PFSK-1 (cell line): ENCODE data around the gene DAPK1.

ENCODE experiments used
- FOXP2 ChIP-seq: optimal IDR thresholded peaks from 2 replicates; pipeline ENCODE3; 2011; ENCODE audit warnings: borderline replicate concordance, control low read depth, inconsistent platforms; ENCODE audit not compliant: insufficient read depth; ENCODE audit errors: extremely low read length, extremely low read depth
- POLR2AphosphoS5 ChIP-seq: IDR thresholded peaks from 2 replicates; pipeline ENCODE4 v1.6.1; 2012; ENCODE audit warnings: low read depth, mild to moderate bottlenecking, control low read depth, low read length, moderate library complexity
- SIN3A ChIP-seq: IDR thresholded peaks from 2 replicates; pipeline ENCODE4 v1.6.1; 2012; ENCODE audit warnings: mild to moderate bottlenecking, low read length, moderate library complexity, borderline replicate concordance; ENCODE audit not compliant: insufficient read depth
- TAF1 ChIP-seq: IDR thresholded peaks from 2 replicates; pipeline ENCODE4 v1.6.1; 2012; ENCODE audit warnings: low read length, control low read depth, borderline replicate concordance; ENCODE audit not compliant: insufficient read depth
- TF ChIP-seq, protein P1 (sequence below), 2 experiments: IDR thresholded peaks; 2 replicates each; pipeline versions ENCODE4 v1.6.1 to v1.8.0; 2011 to 2012; ENCODE audit warnings: low read depth in 2 of 2, low read length in 2 of 2, control low read depth in 1 of 2, inconsistent platforms in 1 of 2, mild to moderate bottlenecking in 1 of 2, moderate library complexity in 1 of 2; ENCODE audit not compliant: insufficient read depth in 1 of 2

DAPK1 gene

DNA sequence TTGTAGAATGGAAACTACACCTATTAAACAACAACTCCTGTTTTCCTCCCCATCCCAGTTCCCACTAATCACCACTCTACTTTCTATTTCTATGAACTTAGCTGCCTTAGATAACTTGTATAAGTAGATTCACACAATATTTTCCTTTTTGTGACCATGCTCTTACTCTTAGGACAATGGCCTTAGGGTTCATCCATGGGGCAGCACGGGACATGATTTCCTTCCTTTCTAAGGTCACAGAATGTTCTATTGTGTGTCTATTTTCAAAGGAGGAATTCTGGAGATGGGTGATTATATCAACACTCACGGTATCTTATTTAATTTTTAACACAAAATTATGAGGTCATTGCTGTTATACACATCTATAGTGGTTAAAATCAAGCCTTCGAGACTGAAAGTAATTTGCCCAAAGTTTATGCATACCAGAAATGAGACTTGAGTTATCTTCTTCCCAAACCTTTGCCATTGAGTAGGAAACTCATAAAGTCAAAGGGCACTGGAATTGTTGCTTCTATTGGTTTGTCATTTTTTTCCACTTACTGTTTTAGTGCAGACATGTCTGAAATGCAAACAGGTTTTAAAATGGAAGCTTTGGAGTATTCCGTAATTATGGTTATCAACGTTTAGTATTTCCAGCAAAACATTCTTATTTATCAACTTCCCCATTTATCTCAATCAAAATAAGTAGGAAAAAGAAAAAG is 251.8 kb downstream of the DAPK1 start:
- TF ChIP-seq FOXP2 (no peak), POLR2AphosphoS5 (no peak), SIN3A (no peak), TAF1 (no peak)
- TF ChIP-seq, protein P1, sequence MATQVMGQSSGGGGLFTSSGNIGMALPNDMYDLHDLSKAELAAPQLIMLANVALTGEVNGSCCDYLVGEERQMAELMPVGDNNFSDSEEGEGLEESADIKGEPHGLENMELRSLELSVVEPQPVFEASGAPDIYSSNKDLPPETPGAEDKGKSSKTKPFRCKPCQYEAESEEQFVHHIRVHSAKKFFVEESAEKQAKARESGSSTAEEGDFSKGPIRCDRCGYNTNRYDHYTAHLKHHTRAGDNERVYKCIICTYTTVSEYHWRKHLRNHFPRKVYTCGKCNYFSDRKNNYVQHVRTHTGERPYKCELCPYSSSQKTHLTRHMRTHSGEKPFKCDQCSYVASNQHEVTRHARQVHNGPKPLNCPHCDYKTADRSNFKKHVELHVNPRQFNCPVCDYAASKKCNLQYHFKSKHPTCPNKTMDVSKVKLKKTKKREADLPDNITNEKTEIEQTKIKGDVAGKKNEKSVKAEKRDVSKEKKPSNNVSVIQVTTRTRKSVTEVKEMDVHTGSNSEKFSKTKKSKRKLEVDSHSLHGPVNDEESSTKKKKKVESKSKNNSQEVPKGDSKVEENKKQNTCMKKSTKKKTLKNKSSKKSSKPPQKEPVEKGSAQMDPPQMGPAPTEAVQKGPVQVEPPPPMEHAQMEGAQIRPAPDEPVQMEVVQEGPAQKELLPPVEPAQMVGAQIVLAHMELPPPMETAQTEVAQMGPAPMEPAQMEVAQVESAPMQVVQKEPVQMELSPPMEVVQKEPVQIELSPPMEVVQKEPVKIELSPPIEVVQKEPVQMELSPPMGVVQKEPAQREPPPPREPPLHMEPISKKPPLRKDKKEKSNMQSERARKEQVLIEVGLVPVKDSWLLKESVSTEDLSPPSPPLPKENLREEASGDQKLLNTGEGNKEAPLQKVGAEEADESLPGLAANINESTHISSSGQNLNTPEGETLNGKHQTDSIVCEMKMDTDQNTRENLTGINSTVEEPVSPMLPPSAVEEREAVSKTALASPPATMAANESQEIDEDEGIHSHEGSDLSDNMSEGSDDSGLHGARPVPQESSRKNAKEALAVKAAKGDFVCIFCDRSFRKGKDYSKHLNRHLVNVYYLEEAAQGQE (IDR thresholded peaks at IDR 0.05; ENCODE audit: insufficient read depth in 1 of 2, low read depth in 2 of 2, low read length in 2 of 2) = no peak

GRCh38 chr9:87750726-87751125 is 253.1 kb downstream of the DAPK1 start:
- TF ChIP-seq FOXP2 = no peak

DNA sequence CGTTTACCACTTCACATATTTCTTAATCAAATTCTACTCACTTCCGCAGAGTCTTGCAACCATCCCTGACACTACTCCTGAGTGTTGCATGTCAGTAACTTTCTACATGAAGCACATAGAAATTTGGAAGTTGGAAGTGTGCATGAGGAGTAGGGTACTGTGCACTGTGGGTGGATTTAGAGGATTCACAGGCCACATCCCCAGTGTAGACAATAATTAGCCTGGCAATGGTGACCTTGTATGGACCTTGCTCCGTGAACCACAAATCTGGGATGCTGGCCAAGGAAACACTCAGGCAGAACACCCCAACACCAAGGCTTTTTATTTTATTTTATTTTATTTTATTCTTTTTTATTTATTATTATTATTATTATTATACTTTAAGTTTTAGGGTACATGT is 253.8 kb downstream of the DAPK1 start:
- TF ChIP-seq, protein P1 (IDR thresholded peaks at IDR 0.05; ENCODE audit: insufficient read depth in 1 of 2, low read depth in 2 of 2, low read length in 2 of 2) = no peak

- TF ChIP-seq TAF1 = no peak
- TF ChIP-seq, protein P1 (IDR thresholded peaks at IDR 0.05; ENCODE audit: insufficient read depth in 1 of 2, low read depth in 2 of 2, low read length in 2 of 2) = peak in 1 of 2 experiments; percentile 66; a peak in 1 of 4 replicates
Observed at GRCh38 chr9:87751868-87752267, 254.2 kb downstream of the DAPK1 start.

DNA sequence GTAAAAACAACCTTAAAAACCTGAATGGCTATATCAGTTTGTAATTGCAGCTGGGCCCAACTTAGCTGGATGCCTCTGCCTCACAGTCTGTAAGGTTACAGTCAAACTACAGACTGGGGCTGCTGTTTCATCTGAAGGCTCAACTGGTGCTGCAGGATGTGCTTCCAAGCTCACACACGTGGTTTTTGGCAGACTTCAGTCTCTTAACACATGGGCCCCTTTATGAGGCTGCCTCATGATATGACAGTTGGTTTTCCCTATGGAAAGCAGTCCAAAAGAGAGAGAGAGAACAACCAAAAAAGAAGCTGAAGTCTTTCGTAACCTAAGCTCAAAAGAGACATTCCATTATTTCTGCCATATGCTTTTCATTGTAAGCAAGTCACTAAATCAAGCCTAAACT is 255.6 kb downstream of the DAPK1 start:
- TF ChIP-seq TAF1 (no peak), FOXP2 (no peak), SIN3A (no peak), POLR2AphosphoS5 (no peak)
- TF ChIP-seq, protein P1 (IDR thresholded peaks at IDR 0.05; ENCODE audit: insufficient read depth in 1 of 2, low read depth in 2 of 2, low read length in 2 of 2) = no peak
